Activated naive CD4-positive, alpha-beta T cell treated with anti-CD3 and anti-CD28 coated beads, Interleukin-2, amount 50 U/mL, for 72 hours (primary cell): Measurements from ENCODE around the gene UBAP1. TPM values are rescaled to one million over a fixed set of nuclear protein-coding genes. Genes with fewer than 3 reads are reported as not detected.
"Not testable (repeated sequence)": the region's sequence is repeated elsewhere in the genome, so short reads cannot be mapped to it uniquely, and the experiment has no call there.

Source experiments
- ATAC-seq, 2 donors: fragments of 150-1000 bp; cut with Tn5 transposase; 2 replicates each; pipeline ENCODE4 v1.10.0; 2021; ENCODE audit warnings: mild to moderate bottlenecking in 2 of 2, moderate library complexity in 2 of 2
- DNase-seq, 2 donors: peaks; one replicate each; pipeline ENCODE4 v3.0.0; 2021 to 2022; ENCODE audit warnings: low spot score in 2 of 2
- H3K27ac Mint-ChIP-seq, 2 donors: one replicate each; pipeline ENCODE4 v1.8.0; 2022; ENCODE audit warnings: mild to moderate bottlenecking in 2 of 2, mixed read lengths in 2 of 2
- H3K36me3 Mint-ChIP-seq, 2 donors: one replicate each; pipeline ENCODE4 v1.8.0; 2022; ENCODE audit warnings: mixed read lengths in 2 of 2
- H3K9me3 Mint-ChIP-seq, 2 donors: one replicate each; pipeline ENCODE4 v1.8.0; 2022; ENCODE audit warnings: mixed read lengths in 2 of 2
- total RNA-seq, 2 donors: library from RNA; stranded (reverse); gene quantifications; one replicate each; pipeline ENCODE4 v1.2.3, GENCODE V29; 2022

The UBAP1 gene
- total RNA-seq, 2 donors from 2014 or later, result 34.8 to 35.2 TPM

DNA sequence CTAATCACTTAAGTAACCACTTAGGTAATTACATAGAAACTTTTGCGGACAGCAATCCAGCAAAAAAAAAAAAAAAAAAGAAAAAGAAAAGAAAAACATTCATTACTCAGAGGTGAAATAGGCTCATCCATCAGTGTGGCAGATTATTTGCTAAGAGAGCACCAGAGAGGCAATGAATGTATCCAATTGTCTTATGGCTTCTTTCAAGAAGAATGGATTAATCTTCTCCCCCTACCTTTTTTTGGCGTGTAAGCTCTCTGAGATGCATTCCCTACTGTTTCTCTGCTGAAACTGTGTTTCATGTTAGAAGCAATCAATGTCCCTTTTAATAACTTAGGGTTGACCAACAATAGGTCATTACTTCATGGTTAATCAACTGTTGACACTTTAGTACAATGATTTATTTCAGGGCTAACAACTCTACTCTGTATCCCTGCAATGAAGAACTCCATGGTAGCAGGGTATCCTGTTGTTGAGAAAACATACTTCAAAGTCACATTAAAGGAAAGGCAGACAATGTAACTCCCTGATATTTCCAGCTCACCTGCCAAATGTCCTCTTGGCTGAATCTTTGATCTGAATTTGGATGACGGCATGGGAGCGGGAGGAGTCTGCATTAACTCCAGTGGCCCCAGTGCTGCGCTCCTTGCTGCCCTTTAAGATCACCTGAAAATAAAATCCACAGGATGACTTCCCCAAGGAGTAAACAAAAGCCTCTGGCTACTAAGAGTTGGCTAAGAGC, 92.6 kb downstream of the UBAP1 start:
- DNase-seq (no peak), ATAC-seq (no peak)
- no peaks in the 10 kb centered on the region for H3K9me3 Mint-ChIP-seq
- H3K36me3 Mint-ChIP-seq, result peaks cover 0 to 4% of the 10 kb centered on the region in 2 donors
- no peak overlapping the region for H3K27ac Mint-ChIP-seq

- H3K36me3 Mint-ChIP-seq, result peaks cover 0 to 4% of the 10 kb centered on the region in 2 donors
- no peak for ATAC-seq
Observed at GRCh38 chr9:34272101-34272541, 93.3 kb downstream of the UBAP1 start.

DNA sequence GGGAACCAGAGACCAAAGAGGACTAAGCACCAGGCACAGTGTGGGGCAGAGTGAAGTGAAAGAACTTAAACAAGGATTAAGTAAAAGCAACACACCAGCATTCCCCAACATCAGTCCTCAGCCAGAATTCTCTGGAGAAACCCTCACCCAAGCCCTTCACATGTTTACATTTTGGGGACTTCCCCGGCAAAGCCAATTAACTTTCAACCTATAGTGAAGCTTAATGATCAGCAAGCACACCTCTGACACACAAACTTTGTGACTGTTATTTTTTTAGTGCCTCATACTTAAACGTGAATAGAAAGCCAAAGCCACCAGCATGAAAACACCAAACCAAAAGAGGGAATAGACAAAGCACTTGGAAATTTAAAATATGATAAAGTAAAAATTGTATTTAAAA, 94.7 kb downstream of the UBAP1 start:
- not testable (repeated sequence) for H3K36me3 Mint-ChIP-seq, H3K27ac Mint-ChIP-seq, ATAC-seq, DNase-seq, H3K9me3 Mint-ChIP-seq

More at GRCh38 chr9:34272101-34272541, 93.3 kb downstream of the UBAP1 start:
- DNase-seq, result no peak
- Mint-ChIP-seq H3K9me3 (no peaks in the 10 kb centered on the region), H3K27ac (no peak overlapping the region)

DNA sequence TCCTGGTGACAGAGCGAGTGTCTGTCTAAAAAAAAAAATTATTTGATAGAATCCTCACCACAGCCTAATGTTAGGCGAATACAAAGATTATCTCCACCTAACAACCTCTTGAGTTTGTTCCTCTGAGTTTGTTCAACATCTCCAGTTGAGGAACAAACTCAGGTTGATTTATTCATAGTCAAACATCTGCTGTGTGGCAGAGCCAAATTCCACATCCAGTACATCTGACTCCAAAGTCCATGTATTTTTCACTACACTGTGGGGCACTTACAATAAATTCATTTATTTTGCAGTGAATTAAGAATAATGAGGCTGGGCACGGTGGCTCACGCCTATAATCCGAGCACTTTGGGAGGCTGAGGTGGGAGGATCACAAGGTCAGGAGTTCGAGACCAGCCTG, 97.0 kb downstream of the UBAP1 start:
- Mint-ChIP-seq H3K9me3 (no peaks in the 10 kb centered on the region), H3K36me3 (no peaks in the 10 kb centered on the region), H3K27ac (no peak overlapping the region)
- ATAC-seq, result no peak
- no peak for DNase-seq

GRCh38 chr9:34276772-34277171, 97.9 kb downstream of the UBAP1 start:
- Mint-ChIP-seq H3K36me3 (no peaks in the 10 kb centered on the region), H3K9me3 (no peaks in the 10 kb centered on the region), H3K27ac (no peak overlapping the region)
- no peak for DNase-seq
- ATAC-seq, result no peak

- DNase-seq, result no peak
- ATAC-seq, result no peak
- Mint-ChIP-seq H3K27ac (no peak overlapping the region), H3K9me3 (no peaks in the 10 kb centered on the region), H3K36me3 (no peaks in the 10 kb centered on the region)
Observed at GRCh38 chr9:34279411-34279810, 100.6 kb downstream of the UBAP1 start.

GRCh38 chr9:34282096-34282495, 103.3 kb downstream of the UBAP1 start:
- Mint-ChIP-seq H3K9me3 (no peaks in the 10 kb centered on the region), H3K36me3 (peaks cover 0 to 11% of the 10 kb centered on the region in 2 donors), H3K27ac (no peak overlapping the region)
- ATAC-seq, result no peak
- DNase-seq, result no peak

DNA sequence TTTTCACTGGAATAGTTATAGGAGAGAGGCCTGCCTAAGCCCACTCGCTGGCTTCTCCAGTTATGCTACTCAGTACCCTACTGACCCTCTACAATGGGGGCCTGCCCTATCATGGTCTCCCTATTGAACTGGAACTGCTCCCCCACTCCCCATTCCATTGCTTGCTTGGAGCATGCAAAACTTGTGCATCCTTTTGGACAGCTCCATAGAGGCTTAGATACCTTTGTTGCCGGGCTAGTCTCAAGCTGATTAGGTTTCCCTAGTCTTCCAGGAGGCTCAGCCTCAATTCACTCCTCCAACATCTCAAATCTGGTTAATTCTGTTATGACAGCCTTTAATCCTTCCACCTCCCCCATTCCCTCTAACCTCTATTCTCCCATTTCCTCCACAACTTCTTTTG, 110.3 kb downstream of the UBAP1 start:
- Mint-ChIP-seq H3K27ac (no peak overlapping the region), H3K9me3 (no peaks in the 10 kb centered on the region), H3K36me3 (peaks cover 0 to 12% of the 10 kb centered on the region in 2 donors)
- ATAC-seq, result no peak
- no peak for DNase-seq

GRCh38 chr9:34291023-34291422, 112.2 kb downstream of the UBAP1 start:
- no peaks in the 10 kb centered on the region for H3K9me3 Mint-ChIP-seq
- DNase-seq, result no peak
- H3K27ac Mint-ChIP-seq, result no peak overlapping the region
- peaks cover 0 to 12% of the 10 kb centered on the region in 2 donors for H3K36me3 Mint-ChIP-seq
- ATAC-seq, result no peak

- Mint-ChIP-seq H3K27ac (no peak overlapping the region), H3K36me3 (peaks cover 0 to 8% of the 10 kb centered on the region in 2 donors), H3K9me3 (no peaks in the 10 kb centered on the region)
- no peak for ATAC-seq
- no peak for DNase-seq
Observed at GRCh38 chr9:34291423-34291822, 112.6 kb downstream of the UBAP1 start.

DNA sequence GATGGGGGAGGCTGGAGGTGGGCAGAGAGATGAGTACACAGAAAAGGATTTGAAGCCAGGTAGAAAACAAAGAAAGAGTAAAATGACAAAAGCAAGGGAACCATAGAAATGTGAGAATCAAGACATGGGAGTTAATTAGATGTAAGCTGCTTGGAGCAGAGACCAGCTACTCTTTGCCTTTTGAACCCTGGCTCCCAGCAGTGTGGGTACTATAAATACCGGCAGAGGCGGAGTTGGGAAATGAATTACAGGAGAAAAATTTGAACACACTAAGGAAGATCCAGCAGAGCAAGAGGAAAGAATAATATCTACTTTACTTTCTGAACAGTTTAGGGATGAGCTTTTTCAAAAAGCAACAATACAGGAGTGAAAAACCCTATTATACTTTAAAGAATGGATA, 113.7 kb downstream of the UBAP1 start:
- H3K9me3 Mint-ChIP-seq, result no peaks in the 10 kb centered on the region

DNA sequence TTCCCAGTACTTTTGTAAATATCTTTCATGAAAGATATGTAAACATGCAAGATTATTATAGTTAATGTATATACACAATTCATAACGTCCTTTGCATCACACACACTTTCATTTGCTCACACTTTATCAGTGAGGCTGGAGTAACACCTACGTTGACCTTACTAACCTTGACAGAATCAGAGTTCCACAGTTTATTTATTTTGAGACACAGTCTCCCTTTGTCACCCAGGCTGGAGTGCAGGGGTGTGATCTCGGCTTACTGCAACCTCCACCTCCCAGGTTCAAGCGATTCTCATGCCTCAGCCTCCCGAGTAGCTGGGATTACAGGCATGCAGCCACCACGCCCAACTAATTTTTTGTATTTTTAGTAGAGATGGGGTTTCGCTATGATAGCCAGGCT, 122.2 kb downstream of the UBAP1 start:
- not testable (repeated sequence) for ATAC-seq, DNase-seq, H3K27ac Mint-ChIP-seq, H3K36me3 Mint-ChIP-seq, H3K9me3 Mint-ChIP-seq

More for the DNA sequence above, 113.7 kb downstream of the UBAP1 start:
- ATAC-seq, result no peak
- H3K36me3 Mint-ChIP-seq, result no peaks in the 10 kb centered on the region
- no peak for DNase-seq
- H3K27ac Mint-ChIP-seq, result no peak overlapping the region

Other genes with a start within 250 kb of the UBAP1 start
- 10 to 100 TPM; 48.2 to 50.3 TPM for gene UBAP2, start 130.2 kb upstream of the UBAP1 start, total RNA-seq
- gene DCAF12, start 52.3 kb upstream of the UBAP1 start, total RNA-seq, result 10 to 100 TPM; 35.1 to 42.4 TPM
- gene KIF24, start 150.2 kb downstream of the UBAP1 start, total RNA-seq, result 1 to 10 TPM; 6.1 to 7.3 TPM
- gene NUDT2, start 150.5 kb downstream of the UBAP1 start, total RNA-seq, result 10 to 100 TPM; 42.7 to 42.9 TPM
- 1 to 10 TPM; 2.2 to 4.6 TPM for gene MYORG, start 197.9 kb downstream of the UBAP1 start, total RNA-seq